OCI-LY1 (cell line): ENCODE results near the gene STK24.

Experiments
- CTCF ChIP-seq: fragments of 200-600 bp; sonication (generic), shearing (Covaris generic); IDR thresholded peaks from 2 replicates; pipeline ENCODE4 v1.5.1; 2017; ENCODE audit warnings: mild to moderate bottlenecking, antibody characterized with exemption, low read length, moderate library complexity, mixed read lengths
- EZH2 ChIP-seq: fragments of 200-600 bp; sonication (generic), shearing (Covaris generic); IDR thresholded peaks from 2 replicates; pipeline ENCODE4 v1.8.0; 2017; ENCODE audit warnings: borderline replicate concordance, mixed run types, mild to moderate bottlenecking, antibody characterized with exemption, low read length, moderate library complexity, mixed read lengths

DNA sequence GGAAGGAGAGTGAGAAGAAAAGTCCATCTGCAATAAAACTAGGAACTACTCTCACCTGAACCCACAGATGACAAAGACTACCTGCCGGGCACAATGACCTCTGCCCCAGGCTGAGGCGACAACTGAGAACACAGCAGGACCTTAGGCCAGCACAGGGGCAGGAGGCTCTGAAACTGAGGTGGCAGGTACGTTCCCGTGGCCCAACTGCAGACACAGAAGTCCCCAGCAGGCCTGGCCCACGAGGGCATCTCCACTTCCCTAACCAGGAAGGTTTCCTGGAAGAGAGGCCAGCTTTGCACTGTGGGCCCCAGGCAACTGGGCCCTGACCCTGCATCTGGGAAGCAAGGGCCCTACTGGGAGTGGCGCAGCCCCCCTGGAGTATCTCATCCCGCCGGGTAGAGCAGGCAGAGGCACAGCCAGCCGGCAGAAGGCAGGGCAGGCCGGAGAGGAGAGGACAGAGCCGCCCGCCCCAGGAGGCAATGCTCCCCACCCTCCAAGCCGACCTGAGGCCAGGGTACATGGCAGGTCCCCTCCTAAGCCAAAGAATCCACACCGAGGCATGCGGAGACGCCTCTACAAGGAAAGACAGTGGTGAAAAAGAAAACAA, 32.7 kb downstream of the STK24 start:
- no peak for TF ChIP-seq CTCF
- TF ChIP-seq EZH2: no peak
